Suprapubic skin (tissue), 3 donors: ENCODE measurements around the gene AMPD2.

Source experiments
- EP300 ChIP-seq: sonication (generic); formaldehyde crosslinking; IDR thresholded peaks from one replicate; pipeline ENCODE4 v1.6.1; 2017; ENCODE audit warnings: antibody characterized with exemption
- TF ChIP-seq, protein P1 (sequence below), 2 donors: fragments of 200-600 bp in 1 of 2; fragments of 450-650 bp in 1 of 2; sonication (generic) in 1 of 2; IDR thresholded peaks; one replicate each; pipeline ENCODE4 v1.5.1; 2016 to 2019; ENCODE audit warnings: antibody characterized with exemption in 2 of 2, mild to moderate bottlenecking in 1 of 2, moderate library complexity in 1 of 2

DNA sequence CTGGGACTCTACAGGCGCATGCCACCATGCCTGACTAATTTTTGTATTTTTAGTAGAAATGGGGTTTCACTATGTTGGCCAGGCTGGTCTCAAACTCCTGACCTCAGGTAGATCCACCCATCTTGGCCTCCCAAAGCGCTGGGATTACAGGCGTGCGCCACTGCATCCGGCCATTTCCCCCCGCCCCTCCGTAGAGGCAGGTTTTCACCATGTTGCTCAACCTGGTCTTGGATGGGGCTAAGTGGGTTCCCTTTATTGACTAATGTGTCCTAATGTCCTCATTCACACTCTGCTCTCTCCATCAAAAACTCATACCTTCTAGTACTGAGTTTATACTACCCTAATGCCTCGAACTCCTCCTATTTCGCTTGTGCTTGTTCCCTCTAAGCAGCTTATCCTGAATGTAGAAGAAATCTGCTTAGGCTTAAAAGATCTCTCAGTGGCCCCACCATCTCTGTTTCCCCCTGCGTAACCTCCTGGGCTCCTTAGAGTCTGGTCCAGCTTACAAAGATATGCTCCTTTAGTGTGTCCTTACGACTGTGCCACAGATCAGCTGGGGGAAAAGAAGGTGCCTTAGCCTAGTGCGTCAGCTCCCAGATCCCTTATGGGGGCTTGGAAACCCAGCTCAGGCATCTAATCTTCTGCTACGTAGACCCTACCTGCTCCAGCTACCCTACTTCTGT, 8.2 kb upstream of the AMPD2 start:
- TF ChIP-seq, protein P1, sequence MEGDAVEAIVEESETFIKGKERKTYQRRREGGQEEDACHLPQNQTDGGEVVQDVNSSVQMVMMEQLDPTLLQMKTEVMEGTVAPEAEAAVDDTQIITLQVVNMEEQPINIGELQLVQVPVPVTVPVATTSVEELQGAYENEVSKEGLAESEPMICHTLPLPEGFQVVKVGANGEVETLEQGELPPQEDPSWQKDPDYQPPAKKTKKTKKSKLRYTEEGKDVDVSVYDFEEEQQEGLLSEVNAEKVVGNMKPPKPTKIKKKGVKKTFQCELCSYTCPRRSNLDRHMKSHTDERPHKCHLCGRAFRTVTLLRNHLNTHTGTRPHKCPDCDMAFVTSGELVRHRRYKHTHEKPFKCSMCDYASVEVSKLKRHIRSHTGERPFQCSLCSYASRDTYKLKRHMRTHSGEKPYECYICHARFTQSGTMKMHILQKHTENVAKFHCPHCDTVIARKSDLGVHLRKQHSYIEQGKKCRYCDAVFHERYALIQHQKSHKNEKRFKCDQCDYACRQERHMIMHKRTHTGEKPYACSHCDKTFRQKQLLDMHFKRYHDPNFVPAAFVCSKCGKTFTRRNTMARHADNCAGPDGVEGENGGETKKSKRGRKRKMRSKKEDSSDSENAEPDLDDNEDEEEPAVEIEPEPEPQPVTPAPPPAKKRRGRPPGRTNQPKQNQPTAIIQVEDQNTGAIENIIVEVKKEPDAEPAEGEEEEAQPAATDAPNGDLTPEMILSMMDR (IDR thresholded peaks at IDR 0.05) = no peak
- TF ChIP-seq EP300 = no peak
